ENCODE results near the gene TOP3A.
A peak's percentile ranks its signal among the peaks of the same experiment; 100 is the strongest.

The TOP3A gene

GRCh38 chr17:18257268-18257981, 57.4 kb downstream of the TOP3A start:
- peak overlapping the region; percentile 72 to 99 (median 95) for H3K4me3 ChIP-seq

DNA sequence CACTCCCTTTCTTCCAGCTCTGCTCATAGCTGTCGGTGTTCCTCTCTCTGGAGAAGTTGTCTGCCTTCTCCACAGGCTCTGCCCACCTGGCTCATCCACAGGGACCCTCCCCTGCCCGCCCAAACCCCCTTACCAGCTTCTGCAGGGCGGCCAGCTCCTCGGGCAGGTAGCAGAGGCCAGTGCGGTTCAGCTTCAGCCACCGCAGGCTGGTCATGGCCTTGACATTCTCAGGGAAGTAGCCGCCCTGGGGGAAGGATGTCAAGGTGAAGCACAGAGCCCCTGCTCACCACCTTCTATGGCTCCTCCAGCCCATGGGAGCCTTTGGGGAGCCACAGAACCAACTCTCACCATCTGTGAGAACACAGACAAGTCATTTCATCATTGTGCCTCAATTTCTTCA, 58.0 kb downstream of the TOP3A start:
- peak overlapping the region in 12 of 21 experiments; percentile 88 to 99 (median 97) for H3K27ac ChIP-seq
- peak overlapping the region in 2 of 7 experiments; percentile 72 to 76 for H3K4me3 ChIP-seq

More at GRCh38 chr17:18257268-18257981, 57.4 kb downstream of the TOP3A start:
- H3K27ac ChIP-seq = peak overlapping the region in 20 of 21 experiments; percentile 88 to 99 (median 97)

- H3K27ac ChIP-seq = peak overlapping the region in 5 of 21 experiments; percentile 88 to 98 (median 96)
Observed at GRCh38 chr17:18256351-18256750, 58.4 kb downstream of the TOP3A start.

DNA sequence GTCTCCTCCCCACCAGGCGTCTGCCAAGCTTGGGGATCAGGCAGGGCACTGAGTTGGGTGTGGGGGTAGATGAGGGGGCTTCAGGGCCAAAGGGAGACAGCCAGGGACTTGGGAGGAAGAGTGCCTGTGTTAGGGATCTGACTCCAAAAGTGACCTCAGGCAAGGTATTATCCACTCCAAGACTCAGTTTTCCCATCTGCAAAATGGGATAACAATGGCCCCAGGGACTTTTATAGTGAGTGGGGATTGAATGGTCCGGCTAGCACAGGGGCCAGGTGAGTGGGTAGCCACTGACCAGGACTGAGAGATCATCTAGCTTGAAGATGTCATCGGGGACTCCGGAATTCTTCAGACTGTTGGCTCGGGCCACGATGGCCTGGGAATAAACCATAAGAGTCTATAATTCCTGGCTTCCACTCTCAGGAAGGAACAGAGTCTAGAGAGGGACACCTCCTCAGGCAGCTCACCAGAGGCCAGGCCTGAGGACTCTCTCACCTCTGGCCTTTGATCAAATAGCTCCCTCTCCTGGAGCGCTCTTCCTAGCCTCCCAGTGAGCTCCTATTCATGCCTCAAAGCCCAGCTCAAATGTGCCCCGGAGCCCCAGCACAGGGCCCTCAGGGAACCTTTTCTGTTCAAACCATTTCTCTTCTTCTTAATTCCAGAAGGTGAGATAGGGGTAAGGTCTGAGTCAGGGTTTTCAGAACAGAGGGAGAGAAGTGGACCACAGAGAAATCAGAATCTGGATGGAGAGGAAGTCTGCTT, 59.7 kb downstream of the TOP3A start:
- H3K4me3 ChIP-seq = no peak overlapping the region
- no peak overlapping the region for H3K27ac ChIP-seq

More at GRCh38 chr17:18256351-18256750, 58.4 kb downstream of the TOP3A start:
- H3K4me3 ChIP-seq = no peak overlapping the region

GRCh38 chr17:18253947-18254821, 60.6 kb downstream of the TOP3A start:
- H3K4me3 ChIP-seq = no peak overlapping the region
- H3K27ac ChIP-seq = no peak overlapping the region

GRCh38 chr17:18253187-18253884, 61.5 kb downstream of the TOP3A start:
- Histone ChIP-seq H3K27ac (no peak overlapping the region), H3K4me3 (no peak overlapping the region)

DNA sequence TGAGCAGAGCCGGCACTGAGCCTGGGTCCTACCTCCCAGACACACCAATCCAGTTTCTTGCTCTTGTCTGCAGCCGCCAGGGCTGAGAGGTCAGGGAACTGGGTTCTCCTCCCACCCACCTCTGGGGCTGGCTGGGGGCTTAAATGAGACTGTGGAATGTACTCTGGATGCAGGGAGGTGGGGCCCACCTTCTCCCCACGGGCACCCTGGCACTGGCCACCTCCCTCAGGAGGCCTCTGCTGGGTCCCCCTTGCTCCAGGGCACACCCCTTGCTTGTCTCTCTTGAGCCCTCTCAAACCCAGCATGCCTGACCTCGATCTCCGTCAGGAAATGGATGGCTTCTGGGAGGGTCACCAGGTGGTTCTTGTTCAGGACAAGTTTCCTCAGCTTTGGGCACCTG, 62.6 kb downstream of the TOP3A start:
- no peak overlapping the region for H3K27ac ChIP-seq

GRCh38 chr17:18251204-18251603, 63.6 kb downstream of the TOP3A start:
- Histone ChIP-seq H3K4me3 (no peak overlapping the region), H3K27ac (no peak overlapping the region)

More for the DNA sequence above, 62.6 kb downstream of the TOP3A start:
- no peak overlapping the region for H3K4me3 ChIP-seq

DNA sequence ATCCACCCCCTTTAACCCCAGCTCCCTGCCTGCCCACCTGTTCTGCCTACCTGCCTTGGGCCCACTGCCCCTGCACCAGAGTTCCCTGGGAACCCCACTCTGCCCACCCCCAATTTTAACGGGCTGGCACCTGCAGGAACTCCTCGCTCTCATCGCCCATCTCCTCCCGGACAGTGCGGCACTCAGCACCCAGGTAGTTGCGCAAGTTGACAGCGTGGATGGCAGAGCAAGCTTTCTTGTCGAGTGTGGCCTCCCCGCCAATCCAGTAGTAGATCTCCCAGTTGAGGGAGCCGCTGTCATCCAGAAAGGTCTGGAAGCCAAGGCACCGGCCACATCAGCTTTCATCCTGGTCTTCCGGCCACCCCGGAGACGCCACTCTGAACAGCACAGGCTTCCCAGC, 64.1 kb downstream of the TOP3A start:
- no peak overlapping the region for H3K27ac ChIP-seq
- H3K4me3 ChIP-seq = no peak overlapping the region

DNA sequence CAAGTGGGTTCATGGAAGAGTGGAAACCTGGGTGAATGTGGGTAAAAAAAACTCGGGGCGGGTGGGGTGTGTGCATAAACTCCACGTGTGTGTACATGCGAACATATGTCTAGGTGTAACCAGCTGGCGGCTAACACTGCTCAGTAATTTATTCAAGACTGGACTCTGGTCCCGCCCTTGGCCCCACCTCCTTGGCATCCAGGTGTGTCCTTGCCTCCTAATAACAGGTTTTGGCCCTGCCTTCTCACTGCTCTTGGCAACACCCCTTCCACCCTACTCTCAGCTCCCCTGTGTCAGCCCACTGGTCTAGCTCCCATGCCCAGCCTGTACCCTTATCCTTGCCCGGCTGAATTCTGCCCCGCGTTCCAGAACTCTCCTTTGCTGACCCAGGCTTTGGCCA, 64.5 kb downstream of the TOP3A start:
- H3K27ac ChIP-seq = no peak overlapping the region
- H3K4me3 ChIP-seq = no peak overlapping the region

DNA sequence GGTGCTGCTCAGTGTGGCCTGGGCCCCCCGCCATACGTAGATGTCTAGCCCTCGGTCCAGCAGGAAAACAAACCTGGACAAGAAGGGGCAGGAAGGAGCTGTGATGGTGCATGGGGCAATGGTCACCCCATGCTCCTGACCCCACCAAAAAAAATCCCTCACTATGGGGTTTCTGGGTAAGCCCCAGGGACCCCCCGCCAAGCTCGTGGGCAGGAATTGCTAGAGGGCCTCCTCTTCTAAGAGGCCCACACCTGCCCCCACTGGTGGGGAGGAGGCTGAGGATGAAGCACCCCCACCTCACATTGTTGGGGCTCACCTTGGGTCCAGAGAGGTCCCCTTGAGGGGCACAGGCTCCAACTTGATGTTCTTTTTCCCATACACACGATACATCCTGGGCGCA, 66.0 kb downstream of the TOP3A start:
- peak overlapping the region in 7 of 21 experiments; percentile 2 to 46 (median 4) for H3K27ac ChIP-seq
- H3K4me3 ChIP-seq = no peak overlapping the region

GRCh38 chr17:18248300-18248731, 66.5 kb downstream of the TOP3A start:
- Histone ChIP-seq H3K27ac (peak overlapping the region in 6 of 21 experiments; percentile 2 to 46 (median 4)), H3K4me3 (no peak overlapping the region)

- H3K27ac ChIP-seq = peak overlapping the region in 1 of 21 experiments; percentile 44
- no peak overlapping the region for H3K4me3 ChIP-seq
Observed at GRCh38 chr17:18247613-18248001, 67.2 kb downstream of the TOP3A start.

- H3K4me3 ChIP-seq = peak overlapping the region in 1 of 7 experiments; percentile 17
Observed at GRCh38 chr17:18246880-18247612, 67.7 kb downstream of the TOP3A start.

GRCh38 chr17:18246109-18246725, 68.6 kb downstream of the TOP3A start:
- H3K27ac ChIP-seq = peak overlapping the region in 2 of 21 experiments; percentile 0 to 24
- H3K4me3 ChIP-seq = peak overlapping the region in 1 of 7 experiments; percentile 17

More at GRCh38 chr17:18246880-18247612, 67.7 kb downstream of the TOP3A start:
- H3K27ac ChIP-seq = peak overlapping the region in 3 of 21 experiments; percentile 0 to 44 (median 24)

DNA sequence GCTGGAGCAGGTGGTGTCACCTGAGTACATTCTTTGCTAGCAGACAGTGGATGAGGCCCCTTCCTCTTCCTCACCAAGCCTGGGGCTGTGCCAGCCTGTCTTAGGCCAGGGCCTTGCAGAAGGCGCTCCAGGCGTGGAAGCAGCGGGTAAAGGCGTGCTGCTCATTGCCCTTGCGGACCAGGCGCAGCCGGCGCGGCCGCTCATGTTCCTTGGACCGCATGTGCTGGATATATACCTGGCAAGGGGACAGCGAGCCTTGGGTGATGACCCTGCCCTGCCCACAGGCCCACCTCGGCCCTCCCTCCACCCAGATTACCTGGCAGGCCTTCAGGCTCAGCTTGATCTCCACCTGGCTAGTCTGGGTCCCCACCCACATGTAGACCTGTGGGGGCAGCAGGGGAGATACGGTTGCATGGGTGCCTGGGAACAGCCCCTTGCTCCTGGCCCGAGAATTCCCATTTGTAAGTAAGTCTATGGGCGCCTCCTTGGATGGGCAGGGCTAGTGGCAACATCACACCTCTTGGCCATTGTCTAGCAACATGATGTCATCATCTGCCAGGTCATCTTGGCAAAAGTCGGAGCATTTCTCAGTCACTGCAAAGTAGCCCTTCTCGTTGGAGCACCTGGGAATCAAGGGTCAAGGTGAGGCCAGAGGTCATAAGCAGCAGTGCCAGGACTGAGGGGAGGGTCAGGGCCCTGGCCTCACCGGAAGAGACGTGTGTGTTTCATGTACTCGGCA, 69.6 kb downstream of the TOP3A start:
- H3K27ac ChIP-seq = no peak overlapping the region
- no peak overlapping the region for H3K4me3 ChIP-seq

GRCh38 chr17:18241229-18241871, 73.4 kb downstream of the TOP3A start:
- no peak overlapping the region for H3K27ac ChIP-seq

More at GRCh38 chr17:18241229-18241871, 73.4 kb downstream of the TOP3A start:
- H3K4me3 ChIP-seq = no peak overlapping the region

All from skin epidermis (tissue), 12 donors.